CD4-positive, alpha-beta T cell treated with Interleukin-6 at 100 ng/mL for 8 hours (primary cell): ENCODE data around the gene NSD2.
A peak's percentile ranks its signal among the peaks of the same experiment; 100 is the strongest.
"Not testable (repeated sequence)": the region's sequence is repeated elsewhere in the genome, so short reads cannot be mapped to it uniquely, and the experiment has no call there.

ENCODE experiments used
- DNase-seq: peaks from one replicate; pipeline ENCODE4 v3.0.0-alpha.2; 2020; ENCODE audit warnings: mixed read lengths, low spot score

Gene NSD2

GRCh38 chr4:1899149-1900086 lies 28.2 kb downstream of the NSD2 start:
- DNase-seq: peak; percentile 80

GRCh38 chr4:1900087-1900433 lies 28.9 kb downstream of the NSD2 start:
- DNase-seq: no peak

- DNase-seq: no peak
These were observed 29.4 kb downstream of the NSD2 start for GRCh38 chr4:1900624-1901023.

- no peak for DNase-seq
These were observed 29.9 kb downstream of the NSD2 start for GRCh38 chr4:1901127-1901526.

GRCh38 chr4:1902243-1902642 lies 31.1 kb downstream of the NSD2 start:
- DNase-seq: no peak

GRCh38 chr4:1903035-1903434 lies 31.8 kb downstream of the NSD2 start:
- DNase-seq: no peak

GRCh38 chr4:1904042-1904441 lies 32.8 kb downstream of the NSD2 start:
- no peak for DNase-seq

GRCh38 chr4:1907848-1908525 lies 36.8 kb downstream of the NSD2 start:
- DNase-seq: no peak

- not testable (repeated sequence) for DNase-seq
These were observed 38.5 kb downstream of the NSD2 start for GRCh38 chr4:1909696-1910095.

GRCh38 chr4:1910643-1911042 lies 39.5 kb downstream of the NSD2 start:
- no peak for DNase-seq

GRCh38 chr4:1911316-1911715 lies 40.1 kb downstream of the NSD2 start:
- DNase-seq: not testable (repeated sequence)

- no peak for DNase-seq
These were observed 51.6 kb downstream of the NSD2 start for GRCh38 chr4:1922821-1923220.

GRCh38 chr4:1927675-1928074 lies 56.5 kb downstream of the NSD2 start:
- no peak for DNase-seq

GRCh38 chr4:1928356-1929239 lies 57.4 kb downstream of the NSD2 start:
- no peak for DNase-seq

- DNase-seq: no peak
These were observed 61.5 kb downstream of the NSD2 start for GRCh38 chr4:1932736-1933135.

GRCh38 chr4:1933700-1934099 lies 62.5 kb downstream of the NSD2 start:
- DNase-seq: no peak

GRCh38 chr4:1937550-1937949 lies 66.4 kb downstream of the NSD2 start:
- DNase-seq: no peak

- DNase-seq: no peak
These were observed 66.8 kb downstream of the NSD2 start for GRCh38 chr4:1938027-1938426.

- DNase-seq: no peak
These were observed 68.7 kb downstream of the NSD2 start for GRCh38 chr4:1939664-1940509.

GRCh38 chr4:1940566-1940965 lies 69.4 kb downstream of the NSD2 start:
- DNase-seq: no peak

GRCh38 chr4:1943928-1944327 lies 72.7 kb downstream of the NSD2 start:
- DNase-seq: no peak
